Erythroblast (primary cell): ENCODE data around the gene HMX1.

Source experiments
- GATA1 ChIP-seq: IDR thresholded peaks from 2 replicates; pipeline ENCODE4 v1.6.1; 2011; ENCODE audit warnings: low read depth, mild to moderate bottlenecking, control low read depth, low read length, moderate library complexity
- POLR2A ChIP-seq: IDR thresholded peaks from 2 replicates; pipeline ENCODE4 v1.6.1; 2011; ENCODE audit warnings: mild to moderate bottlenecking, low read length

GRCh38 chr4:8920969-8921368 lies 49.3 kb upstream of the HMX1 start:
- TF ChIP-seq POLR2A (no peak), GATA1 (no peak)
